Stimulated activated CD8-positive, alpha-beta memory T cell treated with anti-CD3 and anti-CD28 coated beads, Interleukin-4, amount 100 ng/mL, for 4 hours (primary cell): ENCODE data around the gene GMCL2.
"Not testable (repeated sequence)": the region's sequence is repeated elsewhere in the genome, so short reads cannot be mapped to it uniquely, and the experiment has no call there.

Experiments used
- DNase-seq, 2 donors: peaks; one replicate each; pipeline ENCODE4 v3.0.0-alpha.2; 2020; ENCODE audit warnings: low read depth in 2 of 2, low spot score in 1 of 2

The GMCL2 gene

DNA sequence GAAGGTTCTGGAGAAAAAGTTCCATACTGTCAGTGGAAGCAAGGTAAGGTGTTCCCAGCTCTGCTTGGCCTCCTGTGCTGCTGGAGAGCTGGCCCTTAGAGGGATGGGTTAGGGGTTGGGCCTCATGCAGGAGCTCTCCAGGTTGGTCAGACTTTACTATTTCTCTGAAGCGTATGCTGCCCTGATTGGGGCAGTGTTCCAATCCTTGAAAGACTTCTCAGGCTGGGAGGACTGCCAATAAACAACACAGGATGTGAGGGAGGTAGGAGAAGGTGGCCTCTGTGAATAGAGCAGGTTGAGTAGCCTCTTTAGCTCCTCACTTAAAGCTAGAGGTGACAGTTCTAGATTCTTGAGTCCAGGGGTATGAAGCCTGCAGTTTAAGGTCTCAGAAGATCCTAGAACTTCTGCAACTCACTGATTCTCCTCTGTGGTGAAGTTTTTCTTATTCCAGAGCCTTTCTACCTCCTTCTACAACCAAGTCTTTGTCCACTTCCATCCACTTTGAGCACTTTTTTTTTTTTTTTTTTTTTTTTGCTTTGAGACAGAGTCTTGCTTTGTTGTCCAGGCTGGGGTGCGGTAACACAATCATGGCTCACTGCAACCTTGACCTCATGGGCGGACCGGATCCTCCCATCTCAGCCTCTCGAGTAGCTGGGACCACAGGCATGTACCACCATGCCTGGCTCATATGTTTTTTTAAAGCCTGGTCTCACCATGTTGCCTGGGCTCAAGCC lies 20.2 kb upstream of the GMCL2 start:
- DNase-seq, result no peak

DNA sequence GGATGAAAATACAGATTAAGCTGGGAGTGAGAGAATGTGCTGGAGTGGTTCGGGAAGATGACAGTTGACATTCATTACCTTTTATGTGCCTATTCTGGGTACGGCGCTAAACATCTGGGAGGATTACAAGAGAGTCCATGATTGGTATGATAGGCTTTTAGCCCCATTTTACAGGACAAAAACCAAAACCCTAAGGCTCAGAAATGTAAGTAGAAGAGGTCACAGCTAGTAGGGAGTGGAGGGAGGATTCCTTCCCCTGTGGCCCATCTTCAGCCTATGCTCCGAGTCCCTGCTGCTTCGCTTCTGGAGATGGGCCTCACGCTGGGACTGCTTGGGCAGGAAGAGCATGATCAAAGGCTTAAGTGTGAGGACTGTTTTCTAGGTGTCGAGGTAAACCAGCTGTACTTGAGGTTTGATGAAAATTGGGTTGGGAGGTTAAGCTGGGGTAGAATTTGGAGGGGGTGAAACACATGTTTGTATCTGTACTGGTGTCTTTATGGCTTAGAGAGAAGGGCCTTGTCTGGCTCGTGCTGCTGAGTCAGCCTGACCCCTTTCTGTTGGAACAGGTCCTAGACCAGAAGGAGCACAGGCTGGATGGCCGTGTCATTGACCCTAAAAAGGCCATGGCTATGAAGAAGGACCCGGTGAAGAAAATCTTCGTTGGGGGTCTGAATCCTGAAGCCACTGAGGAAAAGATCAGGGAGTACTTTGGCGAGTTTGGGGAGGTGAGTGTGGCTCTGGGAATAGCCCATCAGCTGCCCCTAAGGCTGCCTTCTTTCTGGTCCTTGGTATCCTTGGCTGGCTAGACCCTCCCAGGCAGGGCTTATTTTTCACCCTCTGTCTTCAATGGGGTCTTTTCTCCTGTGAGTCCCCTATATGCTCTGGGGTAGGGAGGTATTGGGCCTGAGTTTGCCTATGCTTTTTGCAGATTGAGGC lies 19.3 kb upstream of the GMCL2 start:
- no peak for DNase-seq

GRCh38 chr5:178205749-178206047 lies 18.5 kb upstream of the GMCL2 start:
- DNase-seq, result no peak

GRCh38 chr5:178204935-178205748 lies 18.0 kb upstream of the GMCL2 start:
- DNase-seq, result peak; percentile 45 to 52

GRCh38 chr5:178204182-178204934 lies 17.2 kb upstream of the GMCL2 start, which contains the start of gene HNRNPAB:
Gene HNRNPAB (plus strand): TSS chr5:178204533. CDS start chr5:178204838, 305 bp downstream.
- peak; percentile 91 for DNase-seq

DNA sequence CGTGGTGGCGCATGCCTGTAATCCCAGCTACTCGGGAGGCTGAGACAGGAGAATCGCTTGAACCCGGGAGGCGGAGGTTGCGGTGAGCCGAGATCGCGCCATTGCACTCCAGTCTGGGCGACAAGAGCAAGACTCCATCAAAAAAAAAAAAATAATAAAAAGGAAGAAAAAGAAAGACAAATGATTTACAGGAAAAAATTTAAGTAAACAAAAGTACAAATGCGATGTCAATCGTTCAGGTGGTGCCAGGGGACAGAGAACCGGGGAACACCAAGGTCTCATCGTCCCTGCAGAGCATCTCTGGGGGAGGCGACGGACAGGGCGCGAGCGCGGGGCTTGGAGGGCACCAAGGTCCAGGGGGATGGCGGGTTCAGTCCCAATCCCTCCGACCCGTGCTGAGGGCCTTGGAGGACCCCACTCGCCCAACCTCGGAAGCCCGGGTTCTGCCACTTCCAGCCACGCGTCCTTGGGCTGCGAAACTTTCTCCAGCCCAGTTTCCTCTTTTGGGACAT lies 16.6 kb upstream of the GMCL2 start:
- DNase-seq, result no peak

DNA sequence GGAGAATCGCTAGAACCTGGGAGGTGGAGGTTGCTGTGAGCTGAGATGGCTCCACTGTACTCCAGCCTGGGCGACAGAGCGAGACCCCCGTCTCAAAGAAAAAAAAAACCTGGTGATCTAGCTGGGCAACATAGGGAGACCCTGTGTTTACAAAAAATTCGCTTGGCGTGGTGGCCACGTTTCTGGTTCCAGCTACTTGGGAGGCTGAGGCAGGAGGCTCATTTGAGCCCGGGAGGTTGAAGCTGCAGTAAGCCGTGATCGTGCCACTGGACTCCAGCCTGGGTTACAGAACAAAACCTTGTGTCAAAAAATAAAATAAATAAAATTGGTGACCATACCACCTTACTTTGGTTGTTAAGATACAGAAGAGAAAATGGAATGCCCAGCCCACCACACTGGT lies 15.4 kb upstream of the GMCL2 start:
- no peak for DNase-seq

DNA sequence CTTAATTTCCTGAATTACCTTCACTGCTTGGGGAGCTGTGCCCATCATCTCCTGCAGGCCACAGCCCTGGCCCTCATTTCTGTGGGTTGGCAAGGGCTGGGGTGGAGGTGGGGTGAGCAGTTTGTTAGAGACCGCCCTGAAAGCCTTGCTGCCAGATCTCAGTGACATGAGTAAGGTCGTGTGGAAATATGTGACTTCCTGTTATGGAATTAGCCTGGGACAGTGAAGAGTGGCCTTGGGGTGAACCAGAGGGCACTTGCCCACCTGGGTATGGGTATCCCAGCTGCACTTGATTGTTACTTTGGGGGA lies 14.7 kb upstream of the GMCL2 start:
- DNase-seq, result no peak

DNA sequence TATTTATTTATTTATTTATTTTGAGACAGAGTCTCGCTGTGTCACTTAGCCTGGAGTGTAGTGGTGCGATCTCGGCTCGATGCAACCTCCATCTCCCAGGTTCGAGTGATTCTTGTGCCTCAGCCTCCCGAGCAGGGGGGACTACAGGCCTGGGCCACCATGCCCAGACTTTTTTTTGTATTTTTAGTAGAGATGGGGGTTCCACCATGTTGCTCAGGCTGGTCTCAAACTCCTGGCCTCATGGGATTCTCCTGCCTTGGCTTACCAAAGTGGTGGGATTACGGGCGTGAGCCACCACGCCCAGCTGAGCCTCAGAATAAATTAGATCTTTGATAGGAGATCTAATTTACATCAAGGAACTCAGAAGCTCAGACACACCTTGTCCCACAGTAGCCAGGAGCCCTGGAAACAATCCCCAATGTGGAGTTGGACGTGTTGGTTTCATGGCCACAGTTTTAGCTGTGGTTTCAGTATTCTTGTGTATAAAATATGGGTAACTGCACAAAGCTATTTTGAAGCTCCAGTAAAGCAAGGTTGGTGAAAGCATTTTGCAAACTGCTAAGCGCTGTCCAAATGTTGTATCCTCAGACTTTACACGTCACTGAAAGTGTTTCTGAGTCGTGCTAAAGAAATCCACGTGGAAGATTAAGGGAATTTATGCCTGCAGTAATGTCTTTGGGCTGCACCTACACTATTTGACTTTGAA lies 14.2 kb upstream of the GMCL2 start:
- DNase-seq, result no peak

DNA sequence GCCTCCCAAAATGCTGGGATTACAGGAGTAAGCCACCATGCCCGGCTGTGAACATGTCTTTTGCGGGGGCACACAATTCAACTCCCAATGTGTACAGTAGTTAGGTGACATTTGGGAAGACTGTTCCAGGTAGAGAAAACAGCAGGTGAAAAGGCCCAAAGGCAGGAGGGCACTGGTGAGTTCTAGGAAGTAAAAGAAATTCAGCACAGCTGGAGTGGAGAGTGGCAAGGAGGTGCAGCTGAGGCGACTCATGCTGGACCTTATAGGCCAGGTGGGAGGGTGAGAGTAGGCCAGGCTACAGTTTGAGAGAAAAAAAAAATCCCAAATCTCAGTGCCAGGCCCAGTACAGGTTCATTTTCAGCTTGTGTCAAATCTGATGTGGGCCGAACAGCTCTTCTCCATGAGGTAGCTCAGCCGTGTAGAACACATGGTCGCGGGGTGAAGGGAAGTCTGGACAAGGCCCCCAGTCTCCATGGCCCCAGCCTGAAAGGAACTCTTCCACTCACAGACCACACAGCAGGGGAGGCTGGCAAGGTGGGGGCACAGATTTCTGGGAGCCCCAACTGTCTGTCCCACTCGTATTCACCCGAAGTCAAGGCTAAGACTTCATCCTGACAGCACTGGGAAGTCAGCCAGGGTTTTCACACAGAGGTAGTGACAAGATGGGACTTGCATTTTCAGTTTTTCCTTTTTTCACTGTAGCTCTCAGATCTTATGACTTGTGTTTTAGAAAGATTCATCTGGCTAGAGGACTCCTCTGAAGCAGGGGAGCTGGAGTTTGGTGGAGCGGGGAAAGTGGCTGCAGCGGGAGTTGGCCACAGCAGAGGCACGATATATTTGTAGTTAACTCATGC lies 12.6 kb upstream of the GMCL2 start:
- DNase-seq, result no peak

DNA sequence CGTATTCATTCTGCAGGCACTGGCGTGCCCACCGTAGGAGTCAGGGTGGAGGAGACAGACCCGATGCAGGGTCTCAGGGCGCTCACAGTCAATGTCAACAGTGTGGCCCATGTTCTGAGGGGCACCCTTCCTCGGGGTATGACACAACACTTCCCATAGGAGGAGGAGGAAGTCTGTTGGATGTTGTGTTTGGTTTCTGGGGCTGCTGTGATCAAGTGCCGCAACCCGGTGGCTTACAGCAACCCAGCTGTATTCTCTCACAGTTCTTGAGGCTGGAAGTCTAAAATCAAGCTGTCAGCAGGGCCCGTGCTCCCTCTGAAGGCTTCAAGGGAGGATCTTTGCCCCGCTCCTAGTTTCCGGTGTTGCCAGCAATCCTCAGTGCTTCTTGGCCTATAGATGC lies 11.5 kb upstream of the GMCL2 start:
- no peak for DNase-seq

GRCh38 chr5:178198151-178198550 lies 11.0 kb upstream of the GMCL2 start:
- not testable (repeated sequence) for DNase-seq

DNA sequence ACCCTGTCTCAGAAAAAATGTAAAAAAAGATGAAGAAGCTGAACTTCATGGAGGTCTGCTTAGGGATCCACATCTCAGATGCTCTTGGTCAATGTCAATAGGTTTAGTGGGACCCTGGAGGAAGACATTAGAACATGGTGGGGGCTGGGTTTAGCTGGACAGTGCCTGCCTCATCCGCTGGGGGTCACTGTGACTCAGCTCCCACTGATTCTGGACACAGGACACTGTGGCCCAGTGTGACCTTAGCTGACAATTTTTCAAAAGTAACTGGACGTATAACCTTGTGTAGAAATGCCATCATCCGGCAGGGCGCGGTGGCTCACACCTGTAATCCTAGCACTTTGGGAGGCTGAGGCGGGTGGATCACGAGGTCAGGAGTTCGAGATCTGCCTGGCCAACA lies 9.8 kb upstream of the GMCL2 start:
- no peak for DNase-seq

- no peak for DNase-seq
Observed at GRCh38 chr5:178196281-178196812, 9.2 kb upstream of the GMCL2 start.

DNA sequence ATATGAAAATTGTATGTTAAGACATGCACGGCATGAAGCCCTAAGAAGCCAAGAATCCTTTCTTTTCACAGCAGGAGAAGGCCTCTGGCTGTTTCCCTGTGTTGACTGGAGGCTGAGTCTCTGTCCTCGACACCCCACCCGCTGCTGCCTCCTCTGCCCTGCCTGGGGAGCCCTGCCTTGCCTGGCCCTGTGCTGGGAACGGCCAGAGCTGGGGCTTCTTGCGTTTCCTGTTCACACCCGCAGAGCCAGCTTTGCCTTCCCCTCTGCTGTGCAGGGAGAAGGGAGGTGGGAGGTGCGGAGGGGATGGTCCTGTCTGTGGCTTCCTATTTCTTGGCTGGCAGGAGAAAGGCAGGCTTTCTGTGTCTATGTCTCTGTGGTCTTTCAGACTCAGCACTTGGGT lies 6.9 kb upstream of the GMCL2 start:
- DNase-seq, result no peak

- DNase-seq, result no peak
Observed at GRCh38 chr5:178193251-178193809, 6.2 kb upstream of the GMCL2 start.

DNA sequence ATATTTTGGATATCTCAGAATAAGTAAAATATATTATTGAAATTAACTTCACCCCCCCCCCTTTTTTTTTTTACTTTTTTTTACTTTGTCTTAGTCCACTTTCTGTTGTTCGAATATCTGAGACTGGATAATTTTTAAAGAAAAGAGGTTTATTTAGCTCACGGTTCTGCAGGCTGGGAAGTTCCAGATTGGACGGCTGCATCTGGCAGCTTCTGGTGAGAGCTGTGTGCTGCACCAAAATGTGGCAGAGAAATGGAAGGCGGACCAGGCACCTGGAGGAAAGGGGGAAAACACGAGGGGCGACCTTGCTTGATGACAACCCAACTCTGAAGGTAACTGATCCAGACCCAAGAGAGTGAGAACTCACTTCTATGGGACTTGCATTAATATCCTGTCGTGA lies 5.6 kb upstream of the GMCL2 start:
- no peak for DNase-seq

DNA sequence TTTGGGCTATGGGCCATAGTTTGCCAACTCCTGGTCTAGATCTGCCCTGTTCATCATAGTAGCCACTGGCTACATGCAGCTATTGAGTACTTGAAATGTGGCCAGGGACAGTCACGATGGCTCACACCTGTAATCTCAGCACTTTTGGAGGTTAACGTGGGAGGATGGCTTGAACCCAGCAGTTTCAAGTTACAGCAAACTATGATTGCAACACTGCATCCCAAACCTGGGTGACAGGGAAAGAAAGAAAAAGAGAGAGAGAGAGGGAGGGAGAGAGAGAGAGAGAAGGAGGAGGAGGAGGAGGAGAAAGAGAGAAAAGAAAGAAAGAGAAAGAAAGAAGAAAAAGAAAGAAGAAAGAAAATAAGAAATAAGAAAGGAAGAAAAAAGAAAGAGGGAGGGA lies 5.1 kb upstream of the GMCL2 start:
- DNase-seq, result no peak

GRCh38 chr5:178191661-178192060 lies 4.5 kb upstream of the GMCL2 start:
- DNase-seq, result no peak
